ENCODE data around the gene EDA.

Gene EDA

GRCh38 chrX:69630147-69630546 is 14.2 kb downstream of the EDA start:
- Histone ChIP-seq H3K27ac (no peak overlapping the region), H3K4me3 (no peak overlapping the region)
- DNase-seq (ENCODE audit: low spot score): no peak
- TF ChIP-seq, protein P1, sequence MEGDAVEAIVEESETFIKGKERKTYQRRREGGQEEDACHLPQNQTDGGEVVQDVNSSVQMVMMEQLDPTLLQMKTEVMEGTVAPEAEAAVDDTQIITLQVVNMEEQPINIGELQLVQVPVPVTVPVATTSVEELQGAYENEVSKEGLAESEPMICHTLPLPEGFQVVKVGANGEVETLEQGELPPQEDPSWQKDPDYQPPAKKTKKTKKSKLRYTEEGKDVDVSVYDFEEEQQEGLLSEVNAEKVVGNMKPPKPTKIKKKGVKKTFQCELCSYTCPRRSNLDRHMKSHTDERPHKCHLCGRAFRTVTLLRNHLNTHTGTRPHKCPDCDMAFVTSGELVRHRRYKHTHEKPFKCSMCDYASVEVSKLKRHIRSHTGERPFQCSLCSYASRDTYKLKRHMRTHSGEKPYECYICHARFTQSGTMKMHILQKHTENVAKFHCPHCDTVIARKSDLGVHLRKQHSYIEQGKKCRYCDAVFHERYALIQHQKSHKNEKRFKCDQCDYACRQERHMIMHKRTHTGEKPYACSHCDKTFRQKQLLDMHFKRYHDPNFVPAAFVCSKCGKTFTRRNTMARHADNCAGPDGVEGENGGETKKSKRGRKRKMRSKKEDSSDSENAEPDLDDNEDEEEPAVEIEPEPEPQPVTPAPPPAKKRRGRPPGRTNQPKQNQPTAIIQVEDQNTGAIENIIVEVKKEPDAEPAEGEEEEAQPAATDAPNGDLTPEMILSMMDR (IDR thresholded peaks at IDR 0.05): no peak

DNA sequence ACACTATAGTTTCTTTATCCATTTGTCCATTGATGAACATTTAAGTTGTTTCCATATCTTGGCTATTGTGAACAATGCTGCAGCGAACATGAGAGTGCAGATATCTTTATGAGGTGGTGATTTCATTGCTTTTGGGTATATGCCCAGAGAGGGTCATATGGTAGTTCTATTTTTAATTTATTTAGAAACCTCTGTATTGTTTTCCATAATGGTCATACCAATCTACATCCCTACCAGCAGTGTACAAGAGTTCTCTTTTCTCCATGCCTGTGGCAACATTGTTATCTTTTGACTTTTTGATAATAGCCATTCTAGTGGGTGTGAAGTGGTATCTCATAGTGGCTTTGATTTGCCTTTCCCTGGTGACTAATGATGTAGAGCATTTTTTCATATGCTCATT is 48.8 kb downstream of the EDA start:
- DNase-seq (ENCODE audit: low spot score): no peak
- TF ChIP-seq, protein P1 (IDR thresholded peaks at IDR 0.05): no peak

GRCh38 chrX:69670001-69670555 is 54.2 kb downstream of the EDA start:
- TF ChIP-seq, protein P1 (IDR thresholded peaks at IDR 0.05): no peak
- no peak for DNase-seq (ENCODE audit: low spot score)
- no peak overlapping the region for H3K27ac ChIP-seq
- H3K4me3 ChIP-seq: no peak overlapping the region

More for the DNA sequence above, 48.8 kb downstream of the EDA start:
- H3K27ac ChIP-seq: no peak overlapping the region
- H3K4me3 ChIP-seq: no peak overlapping the region

- TF ChIP-seq, protein P1 (IDR thresholded peaks at IDR 0.05): no peak
- no peak for DNase-seq (ENCODE audit: low spot score)
- Histone ChIP-seq H3K4me3 (no peak overlapping the region), H3K27ac (no peak overlapping the region)
Observed at GRCh38 chrX:69674891-69675290, 59.0 kb downstream of the EDA start.

- H3K4me3 ChIP-seq: no peak overlapping the region
- no peak for DNase-seq (ENCODE audit: low spot score)
- H3K27ac ChIP-seq: no peak overlapping the region
- TF ChIP-seq, protein P1 (IDR thresholded peaks at IDR 0.05): no peak
Observed at GRCh38 chrX:69705818-69706217, 89.9 kb downstream of the EDA start.

GRCh38 chrX:69718102-69718501 is 102.2 kb downstream of the EDA start:
- Histone ChIP-seq H3K27ac (no peak overlapping the region), H3K4me3 (no peak overlapping the region)
- TF ChIP-seq, protein P1 (IDR thresholded peaks at IDR 0.05): no peak
- DNase-seq (ENCODE audit: low spot score): no peak

DNA sequence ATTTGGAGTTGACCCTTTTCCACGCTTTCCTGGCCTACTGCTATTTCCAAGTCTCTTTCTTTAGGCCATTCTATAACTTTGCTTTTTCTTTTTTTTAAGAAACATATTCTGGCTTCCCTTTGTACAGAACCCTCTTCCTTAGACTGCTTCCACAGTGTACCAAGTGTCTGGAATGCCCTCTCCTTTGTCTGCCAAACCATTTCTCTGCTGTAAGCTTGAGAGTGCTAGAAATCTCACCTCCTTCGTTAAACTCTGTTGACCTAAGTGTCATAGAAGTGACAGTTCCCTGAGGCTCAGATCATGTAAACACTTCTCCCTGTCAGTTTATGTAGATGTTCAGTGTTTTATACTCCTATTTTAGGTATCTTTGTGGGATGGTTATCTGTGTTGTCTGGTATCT is 108.4 kb downstream of the EDA start:
- no peak for DNase-seq (ENCODE audit: low spot score)
- Histone ChIP-seq H3K4me3 (no peak overlapping the region), H3K27ac (no peak overlapping the region)
- TF ChIP-seq, protein P1 (IDR thresholded peaks at IDR 0.05): no peak

Measured in coronary artery (tissue), 2 donors.